Lower leg skin (tissue), 3 donors: Measurements from ENCODE around the gene MAN2A1.

Source experiments
- POLR2A ChIP-seq, 2 donors: fragments of 450-650 bp; IDR thresholded peaks; one replicate each; pipeline ENCODE4 v1.6.1; 2016 to 2017; ENCODE audit warnings: antibody characterized with exemption in 2 of 2, mild to moderate bottlenecking in 1 of 2, moderate library complexity in 1 of 2
- TF ChIP-seq, protein P1 (sequence below), 3 donors: fragments of 450-650 bp; IDR thresholded peaks; one replicate each; pipeline ENCODE4 v1.5.1; 2016; ENCODE audit warnings: antibody characterized with exemption in 3 of 3, mild to moderate bottlenecking in 3 of 3, moderate library complexity in 2 of 3

- TF ChIP-seq, protein P1, sequence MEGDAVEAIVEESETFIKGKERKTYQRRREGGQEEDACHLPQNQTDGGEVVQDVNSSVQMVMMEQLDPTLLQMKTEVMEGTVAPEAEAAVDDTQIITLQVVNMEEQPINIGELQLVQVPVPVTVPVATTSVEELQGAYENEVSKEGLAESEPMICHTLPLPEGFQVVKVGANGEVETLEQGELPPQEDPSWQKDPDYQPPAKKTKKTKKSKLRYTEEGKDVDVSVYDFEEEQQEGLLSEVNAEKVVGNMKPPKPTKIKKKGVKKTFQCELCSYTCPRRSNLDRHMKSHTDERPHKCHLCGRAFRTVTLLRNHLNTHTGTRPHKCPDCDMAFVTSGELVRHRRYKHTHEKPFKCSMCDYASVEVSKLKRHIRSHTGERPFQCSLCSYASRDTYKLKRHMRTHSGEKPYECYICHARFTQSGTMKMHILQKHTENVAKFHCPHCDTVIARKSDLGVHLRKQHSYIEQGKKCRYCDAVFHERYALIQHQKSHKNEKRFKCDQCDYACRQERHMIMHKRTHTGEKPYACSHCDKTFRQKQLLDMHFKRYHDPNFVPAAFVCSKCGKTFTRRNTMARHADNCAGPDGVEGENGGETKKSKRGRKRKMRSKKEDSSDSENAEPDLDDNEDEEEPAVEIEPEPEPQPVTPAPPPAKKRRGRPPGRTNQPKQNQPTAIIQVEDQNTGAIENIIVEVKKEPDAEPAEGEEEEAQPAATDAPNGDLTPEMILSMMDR (IDR thresholded peaks at IDR 0.05) = no peak
- TF ChIP-seq POLR2A (IDR thresholded peaks at IDR 0.05) = no peak
These were observed 116.2 kb downstream of the MAN2A1 start for GRCh38 chr5:109805883-109806282.
